ENCODE results near the gene LRBA.

- TF ChIP-seq POLR2A (IDR thresholded peaks at IDR 0.05; ENCODE audit: low read depth, low read length) (no peak), TAF1 (IDR thresholded peaks at IDR 0.05; ENCODE audit: borderline replicate concordance, low read depth, low read length) (no peak), POLR2AphosphoS5 (IDR thresholded peaks at IDR 0.05; ENCODE audit: low read depth, low read length) (no peak)
Observed at GRCh38 chr4:150384249-150384648, 630.8 kb downstream of the LRBA start.

Data from GM12892 (cell line).